PC-3 (cell line): ENCODE measurements around the gene MDM4. TPM values are rescaled to one million over a fixed set of nuclear protein-coding genes. Genes with fewer than 3 reads are reported as not detected.
A peak's percentile ranks its signal among the peaks of the same experiment; 100 is the strongest.

Experiments used
- ATAC-seq: fragments of 200-7000 bp; cut with Tn5 transposase; 2 replicates; pipeline ENCODE4 v1.9.1; 2020; ENCODE audit warnings: mild to moderate bottlenecking, moderate library complexity
- BruUV-seq: library from RNA; stranded (reverse); fragments of 400-500 nt; replicated peaks from 2 replicates; lab custom pipeline; 2021; lab: Mats Ljungman, UMichigan
- CTCF ChIA-PET: fragments of 300-600 bp; sonication (Branson Sonifier 250); formaldehyde crosslinking; loops from one replicate; lab custom pipeline; 2022; ENCODE audit warnings: antibody characterized with exemption; lab: Charles Lee
- POLR2A ChIA-PET: fragments of 300-600 bp; sonication (Branson Sonifier 250); formaldehyde crosslinking; loops from one replicate; lab custom pipeline; 2022; ENCODE audit warnings: antibody characterized with exemption; ENCODE audit not compliant: unreplicated experiment; lab: Charles Lee
- DNase-seq: peaks from one replicate; pipeline ENCODE4 v3.0.0-alpha.2; 2015
- H2AFZ ChIP-seq: fragments of 300-600 bp; sonication (generic); 2 replicates; pipeline ENCODE4 v1.6.0; 2016; ENCODE audit warnings: antibody characterized with exemption, low read length
- H3F3A ChIP-seq: fragments of 300-600 bp; sonication (generic); one replicate; pipeline ENCODE4 v1.6.0; 2017; ENCODE audit warnings: antibody characterized with exemption, low read length, control low read depth, mild to moderate bottlenecking; ENCODE audit not compliant: unreplicated experiment
- H3K27ac ChIP-seq: fragments of 300-600 bp; sonication (generic); 2 replicates; pipeline ENCODE4 v1.5.1; 2016; ENCODE audit warnings: mild to moderate bottlenecking, low read length
- H3K27me3 ChIP-seq: fragments of 300-600 bp; sonication (generic); 2 replicates; pipeline ENCODE4 v1.6.1; 2016; ENCODE audit warnings: low read length, mixed read lengths
- H3K36me3 ChIP-seq: fragments of 300-600 bp; sonication (generic); 2 replicates; pipeline ENCODE4 v1.6.1; 2016; ENCODE audit warnings: low read depth, mixed run types, low read length, mixed read lengths
- H3K4me1 ChIP-seq: fragments of 300-600 bp; sonication (generic); 2 replicates; pipeline ENCODE4 v1.5.1; 2016; ENCODE audit warnings: low read length; ENCODE audit not compliant: insufficient read depth
- H3K4me2 ChIP-seq: fragments of 300-600 bp; sonication (generic); 2 replicates; pipeline ENCODE4 v1.6.0; 2016; ENCODE audit warnings: low read length
- H3K4me3 ChIP-seq: fragments of 300-600 bp; sonication (generic); 2 replicates; pipeline ENCODE4 v1.5.1; 2016; ENCODE audit warnings: mild to moderate bottlenecking, low read length, mixed read lengths
- H3K79me2 ChIP-seq: fragments of 300-600 bp; sonication (generic); 2 replicates; pipeline ENCODE4 v1.6.1; 2017; ENCODE audit warnings: low read length, mixed read lengths
- H3K9ac ChIP-seq: fragments of 300-600 bp; sonication (generic); 2 replicates; pipeline ENCODE4 v1.6.0; 2016; ENCODE audit warnings: mild to moderate bottlenecking, low read length
- H3K9me2 ChIP-seq: fragments of 300-600 bp; sonication (generic); replicated peaks from 2 replicates; pipeline ENCODE4 v1.6.1; 2016; ENCODE audit warnings: mixed run types, low read length, mixed read lengths
- H3K9me3 ChIP-seq: fragments of 300-600 bp; sonication (generic); 2 replicates; pipeline ENCODE4 v1.6.1; 2016; ENCODE audit warnings: low read length, mixed read lengths
- H4K20me1 ChIP-seq: fragments of 300-600 bp; sonication (generic); 2 replicates; pipeline ENCODE4 v1.6.1; 2016; ENCODE audit warnings: low read length, mixed read lengths
- EZH2 ChIP-seq: fragments of 300-600 bp; sonication (generic); IDR thresholded peaks from one replicate; pipeline ENCODE4 v1.6.1; 2017; ENCODE audit warnings: antibody characterized with exemption, mild to moderate bottlenecking, low read length; ENCODE audit not compliant: unreplicated experiment
- EZH2phosphoT487 ChIP-seq: fragments of 300-600 bp; sonication (generic); IDR thresholded peaks from 2 replicates; pipeline ENCODE4 v1.6.1; 2018; ENCODE audit warnings: mild to moderate bottlenecking, antibody characterized with exemption, low read length, borderline replicate concordance
- intact Hi-C: fragments of 100-400 bp; cut with micrococcal nuclease; formaldehyde crosslinking; loops from 2 replicates; pipeline ENCODE4 v1.9.0; 2023
- total RNA-seq: library from RNA; depleted of rRNA; stranded (reverse); fragments of >200 nt; gene quantifications from 2 replicates; pipeline ENCODE4 v1.2.3, GENCODE V29; 2014
- TF ChIP-seq, protein P1 (sequence below): fragments of 300-600 bp; sonication (generic); conservative IDR thresholded peaks from 2 replicates; pipeline ENCODE4 v1.5.1; 2017; ENCODE audit warnings: antibody characterized with exemption, low read depth, mild to moderate bottlenecking, low read length

The MDM4 gene
- total RNA-seq, 1 experiment from 2014 or later, result 36.3 TPM

DNA sequence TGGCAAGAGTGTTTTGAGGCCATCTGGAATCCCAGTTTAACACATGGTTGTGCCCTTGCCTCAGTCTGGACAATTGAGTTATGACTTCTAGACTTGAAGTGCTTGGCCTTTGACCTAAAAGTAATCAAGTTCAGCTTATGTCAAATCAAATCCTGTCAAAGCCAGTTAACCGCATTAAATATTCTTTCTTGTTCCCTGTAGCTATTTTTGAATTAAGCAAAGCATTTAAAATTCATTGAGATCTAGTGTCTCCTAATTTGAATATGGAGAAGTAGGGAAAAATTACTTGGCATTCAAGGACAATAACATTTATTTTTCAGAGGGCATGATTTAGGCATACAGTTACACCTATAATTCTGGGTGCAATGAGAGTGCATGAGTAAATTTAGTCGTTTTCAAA is 32.1 kb downstream of the MDM4 start:
- Histone ChIP-seq H3K4me2 (no peak overlapping the region), H2AFZ (no peak overlapping the region), H3K9me2 (no peaks in the 10 kb centered on the region), H3K9me3 (no peaks in the 10 kb centered on the region), H3K79me2 (no peaks in the 10 kb centered on the region), H4K20me1 (no peaks in the 10 kb centered on the region), H3K9ac (no peak overlapping the region), H3F3A (no peaks in the 10 kb centered on the region), H3K4me1 (peaks cover 14% of the 10 kb centered on the region), H3K27ac (no peak overlapping the region), H3K27me3 (no peaks in the 10 kb centered on the region), H3K36me3 (peaks cover 80% of the 10 kb centered on the region), H3K4me3 (no peak overlapping the region)
- TF ChIP-seq EZH2phosphoT487, result no peak
- TF ChIP-seq EZH2, result no peak
- TF ChIP-seq, protein P1, sequence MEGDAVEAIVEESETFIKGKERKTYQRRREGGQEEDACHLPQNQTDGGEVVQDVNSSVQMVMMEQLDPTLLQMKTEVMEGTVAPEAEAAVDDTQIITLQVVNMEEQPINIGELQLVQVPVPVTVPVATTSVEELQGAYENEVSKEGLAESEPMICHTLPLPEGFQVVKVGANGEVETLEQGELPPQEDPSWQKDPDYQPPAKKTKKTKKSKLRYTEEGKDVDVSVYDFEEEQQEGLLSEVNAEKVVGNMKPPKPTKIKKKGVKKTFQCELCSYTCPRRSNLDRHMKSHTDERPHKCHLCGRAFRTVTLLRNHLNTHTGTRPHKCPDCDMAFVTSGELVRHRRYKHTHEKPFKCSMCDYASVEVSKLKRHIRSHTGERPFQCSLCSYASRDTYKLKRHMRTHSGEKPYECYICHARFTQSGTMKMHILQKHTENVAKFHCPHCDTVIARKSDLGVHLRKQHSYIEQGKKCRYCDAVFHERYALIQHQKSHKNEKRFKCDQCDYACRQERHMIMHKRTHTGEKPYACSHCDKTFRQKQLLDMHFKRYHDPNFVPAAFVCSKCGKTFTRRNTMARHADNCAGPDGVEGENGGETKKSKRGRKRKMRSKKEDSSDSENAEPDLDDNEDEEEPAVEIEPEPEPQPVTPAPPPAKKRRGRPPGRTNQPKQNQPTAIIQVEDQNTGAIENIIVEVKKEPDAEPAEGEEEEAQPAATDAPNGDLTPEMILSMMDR, result no peak
- DNase-seq (no peak), ATAC-seq (no peak)
- BruUV-seq, result no TSS peak
- intact Hi-C loops, result no loop called here
- ChIA-PET POLR2A (no interaction called here), CTCF (no interaction called here)

DNA sequence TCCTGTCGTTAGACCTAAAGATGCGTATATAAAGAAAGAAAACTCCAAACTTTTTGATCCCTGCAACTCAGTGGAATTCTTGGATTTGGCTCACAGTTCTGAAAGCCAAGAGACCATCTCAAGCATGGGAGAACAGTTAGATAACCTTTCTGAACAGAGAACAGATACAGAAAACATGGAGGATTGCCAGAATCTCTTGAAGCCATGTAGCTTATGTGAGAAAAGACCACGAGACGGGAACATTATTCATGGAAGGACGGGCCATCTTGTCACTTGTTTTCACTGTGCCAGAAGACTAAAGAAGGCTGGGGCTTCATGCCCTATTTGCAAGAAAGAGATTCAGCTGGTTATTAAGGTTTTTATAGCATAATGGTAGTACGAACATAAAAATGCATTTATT is 33.1 kb downstream of the MDM4 start:
- Histone ChIP-seq H3K9ac (no peak overlapping the region), H3K79me2 (no peaks in the 10 kb centered on the region), H3K9me2 (no peaks in the 10 kb centered on the region), H3K4me2 (no peak overlapping the region), H3K9me3 (no peaks in the 10 kb centered on the region), H3K27ac (no peak overlapping the region), H3K4me3 (no peak overlapping the region), H3F3A (no peaks in the 10 kb centered on the region), H4K20me1 (no peaks in the 10 kb centered on the region), H3K27me3 (no peaks in the 10 kb centered on the region), H3K36me3 (peaks cover 71% of the 10 kb centered on the region), H3K4me1 (peaks cover 6% of the 10 kb centered on the region), H2AFZ (no peak overlapping the region)
- ChIA-PET CTCF (no interaction called here), POLR2A (interaction anchor here (0.6 kb wide), 1 partner anchor 132 kb away, joined by 3 read pairs; no protein-coding TSS in a partner anchor)
- TF ChIP-seq, protein P1, result no peak
- no peak for TF ChIP-seq EZH2phosphoT487
- no peak for TF ChIP-seq EZH2
- DNase-seq, result no peak
- intact Hi-C loops, result no loop called here
- TSS peak; percentile 22 for BruUV-seq
- no peak for ATAC-seq

DNA sequence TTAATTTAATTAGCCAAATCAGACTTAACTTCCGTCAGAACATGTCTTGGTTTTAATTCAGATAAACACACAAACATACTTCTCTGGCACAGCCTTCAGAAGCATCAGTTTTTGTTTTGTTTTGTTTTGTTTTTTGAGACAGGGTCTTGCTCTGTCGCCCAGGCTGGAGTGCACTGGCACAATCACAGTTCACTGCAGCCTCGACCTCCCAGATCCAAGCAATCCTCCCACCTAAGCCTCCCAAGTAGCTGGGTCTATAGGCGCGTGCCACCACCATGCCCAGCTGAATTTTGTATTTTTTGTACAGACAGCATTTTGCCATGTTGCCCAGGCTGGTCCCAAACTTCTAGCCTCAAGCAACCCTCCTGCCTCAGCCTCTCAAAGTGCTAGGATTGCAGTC is 34.7 kb downstream of the MDM4 start:
- H3K9me2 ChIP-seq, result no peaks in the 10 kb centered on the region
- ChIA-PET POLR2A (no interaction called here), CTCF (interaction anchor here (1.8 kb wide), 1 partner anchor 256 kb away, joined by 5 read pairs; no protein-coding TSS in a partner anchor)
- intact Hi-C loops, result no loop called here
- no peak for TF ChIP-seq EZH2
- no peak for TF ChIP-seq EZH2phosphoT487
- TF ChIP-seq, protein P1, result no peak
- BruUV-seq, result no TSS peak
- H3K9ac ChIP-seq, result no peak overlapping the region
- H2AFZ ChIP-seq, result no peak overlapping the region
- no peaks in the 10 kb centered on the region for H3K79me2 ChIP-seq
- ATAC-seq (no peak), DNase-seq (no peak)
- H3K27me3 ChIP-seq, result no peaks in the 10 kb centered on the region
- no peaks in the 10 kb centered on the region for H3F3A ChIP-seq
- no peaks in the 10 kb centered on the region for H4K20me1 ChIP-seq
- no peaks in the 10 kb centered on the region for H3K4me1 ChIP-seq
- peaks cover 60% of the 10 kb centered on the region for H3K36me3 ChIP-seq
- no peak overlapping the region for H3K27ac ChIP-seq
- H3K4me3 ChIP-seq, result no peak overlapping the region
- no peak overlapping the region for H3K4me2 ChIP-seq
- H3K9me3 ChIP-seq, result no peaks in the 10 kb centered on the region
